OCI-LY1 (cell line): ENCODE results near the gene SCFD1.

Experiments
- CTCF ChIP-seq: fragments of 200-600 bp; sonication (generic), shearing (Covaris generic); IDR thresholded peaks from 2 replicates; pipeline ENCODE4 v1.5.1; 2017; ENCODE audit warnings: mild to moderate bottlenecking, antibody characterized with exemption, low read length, moderate library complexity, mixed read lengths
- EZH2 ChIP-seq: fragments of 200-600 bp; sonication (generic), shearing (Covaris generic); IDR thresholded peaks from 2 replicates; pipeline ENCODE4 v1.8.0; 2017; ENCODE audit warnings: borderline replicate concordance, mixed run types, mild to moderate bottlenecking, antibody characterized with exemption, low read length, moderate library complexity, mixed read lengths

GRCh38 chr14:30645600-30645999, 23.5 kb downstream of the SCFD1 start:
- TF ChIP-seq CTCF: no peak
- no peak for TF ChIP-seq EZH2
